GM12878 (cell line): ENCODE measurements around the gene FLVCR2. TPM values are rescaled to one million over a fixed set of nuclear protein-coding genes. Genes with fewer than 3 reads are reported as not detected.

Source experiments
- CEBPZ ChIP-seq: fragments of 150-350 bp; IDR thresholded peaks from 2 replicates; pipeline ENCODE4 v1.6.1; 2016; ENCODE audit warnings: low read depth, low read length
- ELK1 ChIP-seq: IDR thresholded peaks from 2 replicates; pipeline ENCODE4 v1.6.1; 2012; ENCODE audit warnings: low read depth, low read length, improper control_type of control experiment
- MEF2A ChIP-seq: IDR thresholded peaks from 2 replicates; pipeline ENCODE4 v1.6.1; 2011; ENCODE audit warnings: low read depth, mild to moderate bottlenecking, low read length, moderate library complexity; ENCODE audit not compliant: insufficient read depth
- NFYB ChIP-seq: IDR thresholded peaks from 2 replicates; pipeline ENCODE4 v1.6.1; 2011; ENCODE audit warnings: low read depth, mild to moderate bottlenecking, low read length, improper control_type of control experiment, moderate library complexity; ENCODE audit not compliant: insufficient read depth
- RUNX3 ChIP-seq: IDR thresholded peaks from 2 replicates; pipeline ENCODE4 v1.6.1; 2012; ENCODE audit warnings: low read length, inconsistent platforms
- SIN3A ChIP-seq: IDR thresholded peaks from 2 replicates; pipeline ENCODE4 v1.6.1; 2012; ENCODE audit warnings: low read depth, low read length, improper control_type of control experiment
- SIX5 ChIP-seq: IDR thresholded peaks from 2 replicates; pipeline ENCODE4 v1.6.1; 2011; ENCODE audit warnings: mild to moderate bottlenecking, low read depth, low read length, moderate library complexity; ENCODE audit not compliant: severe bottlenecking
- SREBF1 ChIP-seq: IDR thresholded peaks from 2 replicates; pipeline ENCODE4 v1.6.1; 2012; ENCODE audit warnings: mild to moderate bottlenecking, low read length
- YY1 ChIP-seq: IDR thresholded peaks from 2 replicates; pipeline ENCODE4 v1.6.1; 2011; ENCODE audit warnings: low read depth, mild to moderate bottlenecking, low read length
- polyA plus RNA-seq, 11 experiments: library from polyadenylated mRNA; depleted of rRNA in 4 of 11; unstranded in 6 of 11; stranded (reverse) in 5 of 11; fragments of >200 nt; fragmentation: Nextera tagmentation in 4 of 11; fragmentation: Illumina TruSeq in 1 of 11; extraction: Ambion mirVana in 4 of 11; extraction: Trizol in 1 of 11; gene quantifications; 1 replicate in 1 of 11; 2 replicates in 10 of 11; pipeline versions ENCODE4 v1.2.1 to v1.2.3, GENCODE V29; 2011 to 2016; ENCODE audit warnings: inconsistent platforms in 2 of 11, missing spikeins in 2 of 11, low read depth in 1 of 11
- total RNA-seq, 4 experiments: library from RNA; depleted of rRNA in 3 of 4; stranded (reverse); fragments of >200 nt in 3 of 4; fragmentation: Illumina TruSeq in 1 of 4; extraction: Trizol in 1 of 4; gene quantifications; 2 replicates each; pipeline versions ENCODE4 v1.2.1 to v1.2.3, GENCODE V29; 2013 to 2021

Gene FLVCR2
- total and polyA plus RNA-seq, 10 of the 15 experiments (the other 5 are each of a cell fraction or from before 2014, with no cell fraction given) = 0.24 to 3.7 (median 1.6) TPM

- TF ChIP-seq CEBPZ (no peak), RUNX3 (no peak), NFYB (no peak), ELK1 (no peak), SREBF1 (no peak), SIX5 (no peak), YY1 (no peak), SIN3A (no peak), MEF2A (no peak)
Observed at GRCh38 chr14:75553761-75554364, 24.6 kb upstream of the FLVCR2 start (continued).
